Astrocyte of the cerebellum (primary cell): ENCODE results near the gene PCCA.

ENCODE experiments used
- DNase-seq: peaks from one replicate; pipeline ENCODE4 v3.0.0-alpha.2; 2011; ENCODE audit warnings: low read depth
- H3K4me3 ChIP-seq: 2 replicates; pipeline ENCODE4 v1.5.1; 2011; ENCODE audit warnings: mild to moderate bottlenecking, low read depth, low read length, moderate library complexity
- CTCF ChIP-seq: IDR thresholded peaks from 2 replicates; pipeline ENCODE4 v1.5.1; 2012; ENCODE audit warnings: low read length, low read depth, moderate library complexity, mild to moderate bottlenecking; ENCODE audit errors: missing control alignments
- in situ Hi-C: cut with HindIII; loops from 2 replicates; pipeline ENCODE4 v1.10.0; 2017; ENCODE audit warnings: low sequenced_read_pairs

Gene PCCA

GRCh38 chr13:100513171-100513570 lies 424.3 kb downstream of the PCCA start:
- no peak overlapping the region for H3K4me3 ChIP-seq
- no peak for TF ChIP-seq CTCF
- DNase-seq = no peak
- in situ Hi-C loops = loop anchor here (10.0 kb wide), 1 partner anchor 528 kb away; the partner anchor contains the start of gene ZIC2

GRCh38 chr13:100513987-100514670 lies 425.2 kb downstream of the PCCA start:
- in situ Hi-C loops = loop anchor here (10.0 kb wide), 1 partner anchor 529 kb away; the partner anchor contains the start of gene ZIC2
- H3K4me3 ChIP-seq = no peak overlapping the region
- TF ChIP-seq CTCF = no peak
- no peak for DNase-seq

- DNase-seq = peak; percentile 73
- in situ Hi-C loops = loop anchor here (10.0 kb wide), 1 partner anchor 530 kb away; the partner anchor contains the start of gene ZIC2
- no peak overlapping the region for H3K4me3 ChIP-seq
- peak; percentile 96 for TF ChIP-seq CTCF
Measured at GRCh38 chr13:100514788-100515409, 426.0 kb downstream of the PCCA start.

DNA sequence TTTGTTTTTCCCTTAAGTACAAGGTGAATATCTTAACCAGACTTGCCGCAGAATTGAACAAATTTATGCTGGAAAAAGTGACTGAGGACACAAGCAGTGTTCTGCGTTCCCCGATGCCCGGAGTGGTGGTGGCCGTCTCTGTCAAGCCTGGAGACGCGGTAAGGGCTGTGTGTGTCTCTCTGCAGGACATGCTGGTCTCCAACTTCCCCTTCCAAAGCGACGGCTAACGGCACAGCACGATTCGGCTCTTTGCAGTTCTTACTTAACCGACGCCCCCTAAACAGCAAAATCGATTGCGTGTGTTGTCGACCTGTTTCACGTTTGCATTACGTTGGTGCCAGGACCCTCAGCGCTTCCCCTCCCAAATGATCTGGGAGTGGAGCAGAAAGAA lies 426.5 kb downstream of the PCCA start:
- H3K4me3 ChIP-seq = no peak overlapping the region
- TF ChIP-seq CTCF = no peak
- no peak for DNase-seq
- in situ Hi-C loops = loop anchor here (10.0 kb wide), 1 partner anchor 531 kb away; the partner anchor contains the start of gene ZIC2

DNA sequence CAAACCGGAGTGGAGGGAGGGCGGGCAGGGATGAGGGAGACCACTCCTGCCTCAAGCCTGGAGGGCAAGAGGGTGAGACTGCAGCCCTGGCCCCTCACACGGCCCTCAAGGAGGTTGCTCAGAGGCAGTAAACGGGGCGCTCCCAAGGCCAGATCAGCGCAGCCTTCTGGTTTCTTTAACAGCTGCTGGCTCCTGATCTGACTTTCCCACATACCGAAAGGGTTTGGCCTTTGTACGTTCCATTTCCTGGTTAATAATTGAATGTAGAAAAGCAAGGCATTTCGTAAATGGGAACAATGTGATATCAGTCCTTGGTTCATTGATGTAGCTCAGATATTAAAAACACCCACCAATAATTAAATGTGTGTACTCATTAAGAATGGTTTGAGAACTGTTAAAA lies 428.2 kb downstream of the PCCA start:
- in situ Hi-C loops = loop anchor here (10.0 kb wide), 1 partner anchor 532 kb away; the partner anchor contains the start of gene ZIC2
- no peak overlapping the region for H3K4me3 ChIP-seq
- no peak for DNase-seq
- TF ChIP-seq CTCF = no peak

- DNase-seq = no peak
- no peak overlapping the region for H3K4me3 ChIP-seq
- in situ Hi-C loops = loop anchor here (10.0 kb wide), 1 partner anchor 533 kb away; the partner anchor contains the start of gene ZIC2
- TF ChIP-seq CTCF = no peak
Measured at GRCh38 chr13:100517728-100518127, 428.8 kb downstream of the PCCA start.
